Measurements from ENCODE around the gene NSDHL. TPM values are rescaled to one million over a fixed set of nuclear protein-coding genes. Genes with fewer than 3 reads are reported as not detected.

NSDHL gene
- total RNA-seq, 1 donor from 2014 or later = 8.8 TPM

- no peaks in the 10 kb centered on the region for H3K4me1 ChIP-seq
- intact Hi-C loops (cut with DNase I) = no loop called here
- TF ChIP-seq CTCF (IDR thresholded peaks at IDR 0.05) = no peak
- no peak overlapping the region for H3K4me3 ChIP-seq
- no peaks in the 10 kb centered on the region for H3K36me3 ChIP-seq
- H3K27me3 ChIP-seq = no peaks in the 10 kb centered on the region
- no peak overlapping the region for H3K27ac ChIP-seq
- no peaks in the 10 kb centered on the region for H3K9me3 ChIP-seq
- no peak for DNase-seq (ENCODE audit: low spot score in 2 of 2)
These were observed 65.0 kb downstream of the NSDHL start for GRCh38 chrX:152895724-152896420.

GRCh38 chrX:152896450-152896849, 65.6 kb downstream of the NSDHL start:
- TF ChIP-seq CTCF (IDR thresholded peaks at IDR 0.05) = no peak
- Histone ChIP-seq H3K4me3 (no peak overlapping the region), H3K36me3 (no peaks in the 10 kb centered on the region), H3K4me1 (no peaks in the 10 kb centered on the region), H3K9me3 (no peaks in the 10 kb centered on the region), H3K27ac (no peak overlapping the region), H3K27me3 (no peaks in the 10 kb centered on the region)
- DNase-seq (ENCODE audit: low spot score in 2 of 2) = no peak
- intact Hi-C loops (cut with DNase I) = no loop called here

- H3K4me3 ChIP-seq = peak within 1 kb of the TSS; percentile 42 to 53
- H3K36me3 ChIP-seq = no peaks in the 10 kb centered on the region
- intact Hi-C loops (cut with DNase I) = no loop called here
- no peak within 1 kb of the TSS for H3K27ac ChIP-seq
- H3K9me3 ChIP-seq = no peaks in the 10 kb centered on the region
- H3K27me3 ChIP-seq = no peaks in the 10 kb centered on the region
- no peak for DNase-seq (ENCODE audit: low spot score in 2 of 2)
- no peak for TF ChIP-seq CTCF (IDR thresholded peaks at IDR 0.05)
- H3K4me1 ChIP-seq = peaks cover 0 to 3% of the 10 kb centered on the region in 2 donors
These were observed 66.6 kb downstream of the NSDHL start, which contains the start of gene ZNF185 for GRCh38 chrX:152897222-152898131. Gene ZNF185, plus strand, starts transcription at chrX:152898067. Its CDS starts 16,423 bp downstream, at chrX:152914490.

GRCh38 chrX:152898442-152898841, 67.6 kb downstream of the NSDHL start:
- no peak for TF ChIP-seq CTCF (IDR thresholded peaks at IDR 0.05)
- Histone ChIP-seq H3K4me3 (peak overlapping the region in 1 of 2 donors; percentile 53), H3K4me1 (peaks cover 0 to 3% of the 10 kb centered on the region in 2 donors), H3K36me3 (no peaks in the 10 kb centered on the region), H3K27me3 (no peaks in the 10 kb centered on the region), H3K9me3 (no peaks in the 10 kb centered on the region), H3K27ac (no peak overlapping the region)
- DNase-seq (ENCODE audit: low spot score in 2 of 2) = no peak
- intact Hi-C loops (cut with DNase I) = no loop called here

GRCh38 chrX:152899111-152899873, 68.4 kb downstream of the NSDHL start:
- TF ChIP-seq CTCF (IDR thresholded peaks at IDR 0.05) = no peak
- Histone ChIP-seq H3K4me3 (no peak overlapping the region), H3K36me3 (no peaks in the 10 kb centered on the region), H3K27ac (peak overlapping the region; percentile 30 to 41), H3K9me3 (no peaks in the 10 kb centered on the region), H3K27me3 (no peaks in the 10 kb centered on the region), H3K4me1 (peaks cover 0 to 3% of the 10 kb centered on the region in 2 donors)
- intact Hi-C loops (cut with DNase I) = no loop called here
- no peak for DNase-seq (ENCODE audit: low spot score in 2 of 2)
